Lower lobe of right lung (tissue), 2 donors: ENCODE measurements around the gene SPART. TPM values are rescaled to one million over a fixed set of nuclear protein-coding genes. Genes with fewer than 3 reads are reported as not detected.
A peak's percentile ranks its signal among the peaks of the same experiment; 100 is the strongest.

Source experiments
- ATAC-seq, 2 donors: fragments of 200-7000 bp; cut with Tn5 transposase; one replicate each; pipeline ENCODE4 v1.9.1; 2020 to 2022; ENCODE audit warnings: mild to moderate bottlenecking in 2 of 2, moderate library complexity in 2 of 2
- DNase-seq: peaks from one replicate; pipeline ENCODE4 v3.0.0-alpha.2; 2020
- H3K27ac ChIP-seq: fragments of 200-600 bp; one replicate; pipeline ENCODE4 v1.8.0; 2022
- H3K27me3 ChIP-seq: fragments of 200-600 bp; one replicate; pipeline ENCODE4 v1.8.0; 2022; ENCODE audit warnings: low read depth
- H3K36me3 ChIP-seq: fragments of 200-600 bp; one replicate; pipeline ENCODE4 v1.8.0; 2022; ENCODE audit warnings: mild to moderate bottlenecking
- H3K4me1 ChIP-seq: fragments of 200-600 bp; one replicate; pipeline ENCODE4 v1.8.0; 2022
- H3K4me3 ChIP-seq: fragments of 200-600 bp; one replicate; pipeline ENCODE4 v1.8.0; 2022; ENCODE audit warnings: mild to moderate bottlenecking
- H3K9me3 ChIP-seq: fragments of 200-600 bp; one replicate; pipeline ENCODE4 v1.8.0; 2022
- intact Hi-C: fragments of 100-400 bp; cut with DNase I; formaldehyde crosslinking; loops from one replicate; pipeline ENCODE4 v1.11.0; 2022
- total RNA-seq: library from RNA; stranded (reverse); fragmentation: NEBNext Ultra II Directional; extraction: Animal tissue kit (Norgen Biotek cat#: 25700); gene quantifications from one replicate; pipeline ENCODE4 v1.2.1, GENCODE V29; 2021
- TF ChIP-seq, protein P1 (sequence below): fragments of 200-600 bp; IDR thresholded peaks from one replicate; pipeline ENCODE4 v1.8.0; 2022; ENCODE audit warnings: antibody characterized with exemption, mild to moderate bottlenecking
- donor health status: DM: no; HTN: yes; CAD: no; lungs with severe emphysema.

SPART gene
- total RNA-seq, 1 donor from 2014 or later = 72.5 TPM

DNA sequence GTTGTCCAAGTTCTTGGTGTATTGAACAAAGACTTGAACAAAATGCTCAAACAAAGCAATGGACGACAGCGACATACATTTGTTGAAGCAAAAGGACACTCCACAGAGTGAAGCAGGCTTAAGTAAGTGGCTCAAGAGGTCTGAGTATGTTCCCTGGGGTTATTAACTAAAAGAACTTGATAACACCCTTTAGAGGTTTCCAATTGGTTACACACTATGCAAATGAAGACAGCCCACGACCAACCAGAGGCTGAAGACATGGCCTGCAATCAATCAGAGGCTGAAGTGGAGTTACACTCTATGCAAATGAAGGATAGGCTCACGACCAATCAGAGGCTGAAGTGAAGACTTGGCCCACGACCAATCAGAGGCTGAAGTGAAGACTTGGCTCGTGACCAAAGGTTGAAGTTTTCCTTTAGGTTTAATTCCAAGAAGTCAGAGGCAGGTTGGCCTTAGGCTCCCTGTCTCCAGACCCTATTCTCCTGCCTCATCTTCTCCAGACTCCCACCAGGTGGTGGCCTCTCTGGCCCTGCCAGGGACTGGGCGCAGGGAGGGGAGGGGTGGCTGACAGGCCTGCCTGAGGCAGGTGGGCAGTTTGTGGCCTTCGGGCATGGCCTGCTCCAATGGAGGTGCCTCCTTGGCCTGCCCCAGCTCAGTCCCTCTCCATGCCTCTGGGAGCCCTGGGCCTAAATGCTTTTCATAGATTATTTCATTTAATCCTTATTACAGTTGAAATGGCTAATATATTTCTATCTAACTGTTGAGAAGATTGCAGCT is 86.6 kb downstream of the SPART start:
- intact Hi-C loops = no loop called here
- no peaks in the 10 kb centered on the region for H3K4me1 ChIP-seq
- no peak overlapping the region for H3K27ac ChIP-seq
- TF ChIP-seq, protein P1, sequence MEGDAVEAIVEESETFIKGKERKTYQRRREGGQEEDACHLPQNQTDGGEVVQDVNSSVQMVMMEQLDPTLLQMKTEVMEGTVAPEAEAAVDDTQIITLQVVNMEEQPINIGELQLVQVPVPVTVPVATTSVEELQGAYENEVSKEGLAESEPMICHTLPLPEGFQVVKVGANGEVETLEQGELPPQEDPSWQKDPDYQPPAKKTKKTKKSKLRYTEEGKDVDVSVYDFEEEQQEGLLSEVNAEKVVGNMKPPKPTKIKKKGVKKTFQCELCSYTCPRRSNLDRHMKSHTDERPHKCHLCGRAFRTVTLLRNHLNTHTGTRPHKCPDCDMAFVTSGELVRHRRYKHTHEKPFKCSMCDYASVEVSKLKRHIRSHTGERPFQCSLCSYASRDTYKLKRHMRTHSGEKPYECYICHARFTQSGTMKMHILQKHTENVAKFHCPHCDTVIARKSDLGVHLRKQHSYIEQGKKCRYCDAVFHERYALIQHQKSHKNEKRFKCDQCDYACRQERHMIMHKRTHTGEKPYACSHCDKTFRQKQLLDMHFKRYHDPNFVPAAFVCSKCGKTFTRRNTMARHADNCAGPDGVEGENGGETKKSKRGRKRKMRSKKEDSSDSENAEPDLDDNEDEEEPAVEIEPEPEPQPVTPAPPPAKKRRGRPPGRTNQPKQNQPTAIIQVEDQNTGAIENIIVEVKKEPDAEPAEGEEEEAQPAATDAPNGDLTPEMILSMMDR = no peak
- DNase-seq (no peak), ATAC-seq (peak; percentile 23 to 57)
- no peaks in the 10 kb centered on the region for H3K27me3 ChIP-seq
- no peak overlapping the region for H3K4me3 ChIP-seq
- H3K9me3 ChIP-seq = no peaks in the 10 kb centered on the region
- no peaks in the 10 kb centered on the region for H3K36me3 ChIP-seq

DNA sequence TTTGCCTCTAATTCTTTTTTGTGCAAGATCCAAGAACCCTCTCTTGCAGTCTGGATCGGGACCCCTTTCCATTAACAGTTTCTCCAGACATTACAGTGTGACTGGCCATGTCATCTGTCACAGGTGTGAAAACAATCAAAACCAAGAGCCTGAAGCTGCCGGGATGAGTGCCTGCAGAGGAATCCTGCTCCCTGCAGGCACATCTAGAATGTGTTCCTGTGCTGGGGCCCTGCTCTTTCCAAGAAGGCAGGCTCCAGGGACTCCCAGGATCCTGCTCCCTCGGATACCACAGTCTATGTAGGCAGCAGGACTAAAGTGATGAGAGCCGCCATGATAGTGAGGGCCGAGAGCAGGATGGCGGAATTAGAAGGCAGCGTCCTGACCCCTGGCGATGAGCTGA is 87.4 kb downstream of the SPART start:
- H3K27me3 ChIP-seq = no peaks in the 10 kb centered on the region
- TF ChIP-seq, protein P1 = no peak
- no peak for ATAC-seq
- no peak for DNase-seq
- no peaks in the 10 kb centered on the region for H3K4me1 ChIP-seq
- H3K9me3 ChIP-seq = no peaks in the 10 kb centered on the region
- no peak overlapping the region for H3K27ac ChIP-seq
- H3K36me3 ChIP-seq = no peaks in the 10 kb centered on the region
- intact Hi-C loops = no loop called here
- H3K4me3 ChIP-seq = no peak overlapping the region

Other genes starting within 250 kb of the SPART start
- gene DCLK1, start 215.0 kb downstream of the SPART start, total RNA-seq = 10.4 TPM
- not detected for gene SOHLH2, start 131.8 kb downstream of the SPART start, total RNA-seq
- gene CCDC169, start 48.6 kb downstream of the SPART start, total RNA-seq = not detected
- 1.5 TPM for gene CCNA1, start 86.1 kb upstream of the SPART start, total RNA-seq